HEK293 (cell line): Measurements from ENCODE around the gene AFG1L.

Source experiments
- CTCF ChIA-PET: fragments of 350-600 bp; formaldehyde crosslinking; extraction: SDS; loops from one replicate; lab custom pipeline; 2021; ENCODE audit warnings: antibody characterized with exemption; lab: Yijun Ruan, JAX
- POLR2A ChIA-PET: fragments of 300-600 bp; formaldehyde crosslinking; extraction: SDS; loops from one replicate; lab custom pipeline; 2020; ENCODE audit warnings: antibody characterized with exemption, inconsistent platforms; lab: Yijun Ruan, JAX
- H3K27ac ChIP-seq: fragments of 200-500 bp; sonication (Bioruptor generic); 2 replicates; pipeline ENCODE4 v1.5.1; 2014; ENCODE audit warnings: low read depth, low read length, control low read depth, inconsistent platforms; ENCODE audit errors: extremely low read depth
- H3K36me3 ChIP-seq, 2 experiments: fragments of 200-500 bp in 1 of 2; sonication (Bioruptor generic) in 1 of 2; 1 replicate in 1 of 2; 2 replicates in 1 of 2; pipeline ENCODE4 v1.5.1; 2014 to 2017; ENCODE audit warnings: inconsistent platforms in 2 of 2, low read length in 2 of 2; ENCODE audit not compliant: control insufficient read depth in 2 of 2, insufficient read depth in 1 of 2
- H3K4me1 ChIP-seq: fragments of 200-500 bp; sonication (Bioruptor generic); 2 replicates; pipeline ENCODE4 v1.5.1; 2014; ENCODE audit warnings: mild to moderate bottlenecking, low read length, inconsistent platforms; ENCODE audit not compliant: control insufficient read depth, insufficient read depth
- H3K4me3 ChIP-seq: 2 replicates; pipeline ENCODE4 v1.5.1; 2011; ENCODE audit warnings: low read depth, mild to moderate bottlenecking, control low read depth, low read length, moderate library complexity
- H3K9me3 ChIP-seq: fragments of 200-500 bp; sonication (Bioruptor generic); 2 replicates; pipeline ENCODE4 v1.5.1; 2014; ENCODE audit warnings: low read depth, low read length, inconsistent platforms; ENCODE audit not compliant: control insufficient read depth, insufficient read depth
- BCL11B ChIP-seq: fragments of 450-650 bp; formaldehyde crosslinking; IDR thresholded peaks from 2 replicates; pipeline ENCODE4 v1.5.1; 2016; ENCODE audit warnings: low read depth, missing biosample characterization, missing genetic modification characterization
- GFI1B ChIP-seq: fragments of 450-650 bp; formaldehyde crosslinking; IDR thresholded peaks from 2 replicates; pipeline ENCODE4 v1.5.1; 2016; ENCODE audit warnings: missing biosample characterization, missing genetic modification characterization
- GLIS2 ChIP-seq: fragments of 450-650 bp; formaldehyde crosslinking; IDR thresholded peaks from 2 replicates; pipeline ENCODE4 v1.5.1; 2016; ENCODE audit warnings: missing biosample characterization, missing genetic modification characterization
- HOXA7 ChIP-seq: sonication (generic); formaldehyde crosslinking; IDR thresholded peaks from 2 replicates; pipeline ENCODE4 v1.8.1; 2022; ENCODE audit warnings: missing genetic modification reagents, borderline replicate concordance
- KLF9 ChIP-seq: fragments of 450-650 bp; formaldehyde crosslinking; IDR thresholded peaks from 2 replicates; pipeline ENCODE4 v1.5.1; 2016; ENCODE audit warnings: missing biosample characterization, missing genetic modification characterization, low read depth
- MZF1 ChIP-seq: fragments of 450-650 bp; formaldehyde crosslinking; IDR thresholded peaks from 2 replicates; pipeline ENCODE4 v1.5.1; 2017; ENCODE audit warnings: missing biosample characterization, missing genetic modification characterization, borderline replicate concordance
- ZBTB7A ChIP-seq: fragments of 450-650 bp; formaldehyde crosslinking; IDR thresholded peaks from 2 replicates; pipeline ENCODE4 v1.5.1; 2016; ENCODE audit warnings: low read depth, missing biosample characterization, missing genetic modification characterization
- ZBTB8A ChIP-seq: fragments of 450-650 bp; formaldehyde crosslinking; IDR thresholded peaks from 2 replicates; pipeline ENCODE4 v1.5.1; 2016; ENCODE audit warnings: missing biosample characterization, missing genetic modification characterization
- ZEB2 ChIP-seq: fragments of 450-650 bp; formaldehyde crosslinking; IDR thresholded peaks from 2 replicates; pipeline ENCODE4 v1.5.1; 2016; ENCODE audit warnings: missing biosample characterization, missing genetic modification characterization
- ZNF114 ChIP-seq: fragments of 450-650 bp; formaldehyde crosslinking; IDR thresholded peaks from 2 replicates; pipeline ENCODE4 v1.5.0; 2017; ENCODE audit warnings: missing biosample characterization, missing genetic modification characterization
- ZNF132 ChIP-seq: fragments of 450-650 bp; formaldehyde crosslinking; IDR thresholded peaks from 2 replicates; pipeline ENCODE4 v1.5.1; 2017; ENCODE audit warnings: missing biosample characterization, missing genetic modification characterization, borderline replicate concordance
- ZNF140 ChIP-seq: fragments of 450-650 bp; formaldehyde crosslinking; IDR thresholded peaks from 2 replicates; pipeline ENCODE4 v1.5.1; 2016; ENCODE audit warnings: missing biosample characterization, missing genetic modification characterization
- ZNF146 ChIP-seq: fragments of 450-650 bp; formaldehyde crosslinking; IDR thresholded peaks from 2 replicates; pipeline ENCODE4 v1.5.1; 2016; ENCODE audit warnings: missing biosample characterization, missing genetic modification characterization
- ZNF155 ChIP-seq: fragments of 450-650 bp; formaldehyde crosslinking; IDR thresholded peaks from 2 replicates; pipeline ENCODE4 v1.5.1; 2016; ENCODE audit warnings: missing biosample characterization, missing genetic modification characterization
- ZNF239 ChIP-seq: fragments of 450-650 bp; formaldehyde crosslinking; IDR thresholded peaks from 2 replicates; pipeline ENCODE4 v1.5.1; 2016; ENCODE audit warnings: missing biosample characterization, missing genetic modification characterization
- ZNF24 ChIP-seq: fragments of 450-650 bp; formaldehyde crosslinking; IDR thresholded peaks from 2 replicates; pipeline ENCODE4 v1.5.1; 2016; ENCODE audit warnings: missing biosample characterization, missing genetic modification characterization
- ZNF341 ChIP-seq: fragments of 450-650 bp; formaldehyde crosslinking; IDR thresholded peaks from 2 replicates; pipeline ENCODE4; 2016; ENCODE audit warnings: low read depth, missing biosample characterization, missing genetic modification characterization
- ZNF394 ChIP-seq: fragments of 450-650 bp; formaldehyde crosslinking; IDR thresholded peaks from 2 replicates; pipeline ENCODE4 v1.5.1; 2016; ENCODE audit warnings: missing biosample characterization, missing genetic modification characterization, mild to moderate bottlenecking, moderate library complexity, borderline replicate concordance
- ZNF48 ChIP-seq: fragments of 450-650 bp; formaldehyde crosslinking; IDR thresholded peaks from 2 replicates; pipeline ENCODE4 v1.5.1; 2016; ENCODE audit warnings: missing biosample characterization, missing genetic modification characterization
- ZNF488 ChIP-seq: fragments of 450-650 bp; formaldehyde crosslinking; IDR thresholded peaks from 2 replicates; pipeline ENCODE4 v1.5.1; 2016; ENCODE audit warnings: missing biosample characterization, missing genetic modification characterization
- ZNF501 ChIP-seq: fragments of 450-650 bp; formaldehyde crosslinking; IDR thresholded peaks from 2 replicates; pipeline ENCODE4 v1.5.1; 2016; ENCODE audit warnings: missing biosample characterization, missing genetic modification characterization
- ZNF510 ChIP-seq: fragments of 450-650 bp; formaldehyde crosslinking; IDR thresholded peaks from 2 replicates; pipeline ENCODE4 v1.5.1; 2018; ENCODE audit warnings: mild to moderate bottlenecking, missing genetic modification characterization, missing biosample characterization; ENCODE audit not compliant: insufficient replicate concordance
- ZNF513 ChIP-seq: fragments of 450-650 bp; IDR thresholded peaks from 2 replicates; pipeline ENCODE4 v1.5.1; 2018; ENCODE audit warnings: missing biosample characterization, missing genetic modification characterization
- ZNF549 ChIP-seq: fragments of 450-650 bp; IDR thresholded peaks from 2 replicates; pipeline ENCODE4 v1.5.1; 2018; ENCODE audit warnings: missing biosample characterization, missing genetic modification characterization, mild to moderate bottlenecking, inconsistent platforms, moderate library complexity
- ZNF555 ChIP-seq: fragments of 450-650 bp; formaldehyde crosslinking; conservative IDR thresholded peaks from 2 replicates; pipeline ENCODE4 v1.5.1; 2017; ENCODE audit warnings: missing biosample characterization, mild to moderate bottlenecking, missing genetic modification characterization, inconsistent platforms
- ZNF626 ChIP-seq: fragments of 450-650 bp; sonication (Bioruptor Pico); formaldehyde crosslinking; IDR thresholded peaks from 2 replicates; pipeline ENCODE4 v1.5.1; 2018; ENCODE audit warnings: missing biosample characterization, missing genetic modification characterization, inconsistent platforms
- ZNF692 ChIP-seq: fragments of 450-650 bp; formaldehyde crosslinking; IDR thresholded peaks from 2 replicates; pipeline ENCODE4 v1.5.1; 2016; ENCODE audit warnings: missing biosample characterization, missing genetic modification characterization
- ZNF768 ChIP-seq: fragments of 450-650 bp; formaldehyde crosslinking; IDR thresholded peaks from 2 replicates; pipeline ENCODE4 v1.5.1; 2018; ENCODE audit warnings: missing biosample characterization, mild to moderate bottlenecking, missing genetic modification characterization
- ZNF776 ChIP-seq: fragments of 450-650 bp; formaldehyde crosslinking; IDR thresholded peaks from 2 replicates; pipeline ENCODE4 v1.5.0; 2017; ENCODE audit warnings: missing biosample characterization, missing genetic modification characterization, borderline replicate concordance
- ZNF777 ChIP-seq: fragments of 450-650 bp; formaldehyde crosslinking; IDR thresholded peaks from 2 replicates; pipeline ENCODE4 v1.5.1; 2017; ENCODE audit warnings: missing biosample characterization, missing genetic modification characterization, borderline replicate concordance
- ZNF785 ChIP-seq: fragments of 450-650 bp; formaldehyde crosslinking; IDR thresholded peaks from 2 replicates; pipeline ENCODE4 v1.5.1; 2016; ENCODE audit warnings: missing biosample characterization, missing genetic modification characterization
- ZNF837 ChIP-seq: fragments of 450-650 bp; formaldehyde crosslinking; IDR thresholded peaks from 2 replicates; pipeline ENCODE4 v1.5.1; 2016; ENCODE audit warnings: missing biosample characterization, missing genetic modification characterization
- ZSCAN18 ChIP-seq: fragments of 450-650 bp; formaldehyde crosslinking; IDR thresholded peaks from 2 replicates; pipeline ENCODE4 v1.5.1; 2016; ENCODE audit warnings: missing biosample characterization, missing genetic modification characterization
- ZXDB ChIP-seq: fragments of 450-650 bp; formaldehyde crosslinking; IDR thresholded peaks from 2 replicates; pipeline ENCODE4 v1.5.1; 2016; ENCODE audit warnings: missing biosample characterization, missing genetic modification characterization

Gene AFG1L

GRCh38 chr6:108438918-108439317 is 144.1 kb downstream of the AFG1L start:
- Histone ChIP-seq H3K27ac (no peak overlapping the region), H3K36me3 (no peaks in the 10 kb centered on the region), H3K4me1 (no peaks in the 10 kb centered on the region), H3K4me3 (no peak overlapping the region), H3K9me3 (no peaks in the 10 kb centered on the region)
- TF ChIP-seq ZNF140 (tag by site-specific recombination) = no peak
- TF ChIP-seq HOXA7 = no peak
- TF ChIP-seq ZNF488 (tag by site-specific recombination) = no peak
- no peak for TF ChIP-seq ZNF837 (tag by site-specific recombination)
- TF ChIP-seq ZNF513 (tag by site-specific recombination) = no peak
- TF ChIP-seq KLF9 (tag by site-specific recombination) = no peak
- no peak for TF ChIP-seq ZNF785
- no peak for TF ChIP-seq ZNF777 (tag by site-specific recombination)
- no peak for TF ChIP-seq GFI1B (tag by site-specific recombination)
- no peak for TF ChIP-seq ZBTB8A
- TF ChIP-seq GLIS2 (tag by site-specific recombination) = no peak
- TF ChIP-seq ZNF549 (tag by site-specific recombination) = no peak
- TF ChIP-seq ZEB2 (tag by site-specific recombination) = no peak
- no peak for TF ChIP-seq ZNF394 (tag by site-specific recombination)
- TF ChIP-seq BCL11B (tag by site-specific recombination) = no peak
- no peak for TF ChIP-seq ZNF48 (tag by site-specific recombination)
- no peak for TF ChIP-seq ZBTB7A (tag by site-specific recombination)
- no peak for TF ChIP-seq ZNF24 (tag by site-specific recombination)
- no peak for TF ChIP-seq MZF1 (tag by site-specific recombination)
- TF ChIP-seq ZNF239 (tag by site-specific recombination) = no peak
- ChIA-PET CTCF (interaction anchor here (1.5 kb wide), 1 partner anchor 13 kb away, joined by 3 read pairs; no protein-coding TSS in a partner anchor), POLR2A (no interaction called here)

- no peaks in the 10 kb centered on the region for H3K36me3 ChIP-seq
- POLR2A ChIA-PET = interaction anchor here (0.6 kb wide), 1 partner anchor 22 kb away, joined by 4 read pairs; no protein-coding TSS in a partner anchor
- H3K9me3 ChIP-seq = no peaks in the 10 kb centered on the region
- CTCF ChIA-PET = interaction anchor here (0.6 to 0.7 kb wide), 2 partner anchors 169 to 230 kb away, joined by 3 read pairs; no protein-coding TSS in a partner anchor
- H3K4me3 ChIP-seq = no peak overlapping the region
- H3K27ac ChIP-seq = no peak overlapping the region
- H3K4me1 ChIP-seq = no peaks in the 10 kb centered on the region
- no peak for TF ChIP-seq ZNF501 (tag by site-specific recombination)
- TF ChIP-seq ZXDB (tag by site-specific recombination) = no peak
- TF ChIP-seq ZNF768 (tag by site-specific recombination) = no peak
- no peak for TF ChIP-seq ZNF510 (tag by site-specific recombination)
- TF ChIP-seq ZNF692 (tag by site-specific recombination) = no peak
- TF ChIP-seq ZNF341 = no peak
- TF ChIP-seq ZSCAN18 = no peak
- no peak for TF ChIP-seq ZNF146 (tag by site-specific recombination)
- no peak for TF ChIP-seq ZNF555 (tag by site-specific recombination)
- TF ChIP-seq ZNF776 (tag by site-specific recombination) = no peak
- no peak for TF ChIP-seq ZNF132 (tag by site-specific recombination)
- no peak for TF ChIP-seq ZNF155
- no peak for TF ChIP-seq ZNF114
- no peak for TF ChIP-seq ZNF626
- no peak for TF ChIP-seq GFI1B (tag by site-specific recombination)
These were observed 146.3 kb downstream of the AFG1L start for GRCh38 chr6:108441141-108441540.
